ENCODE data around the gene CASP8.

DNA sequence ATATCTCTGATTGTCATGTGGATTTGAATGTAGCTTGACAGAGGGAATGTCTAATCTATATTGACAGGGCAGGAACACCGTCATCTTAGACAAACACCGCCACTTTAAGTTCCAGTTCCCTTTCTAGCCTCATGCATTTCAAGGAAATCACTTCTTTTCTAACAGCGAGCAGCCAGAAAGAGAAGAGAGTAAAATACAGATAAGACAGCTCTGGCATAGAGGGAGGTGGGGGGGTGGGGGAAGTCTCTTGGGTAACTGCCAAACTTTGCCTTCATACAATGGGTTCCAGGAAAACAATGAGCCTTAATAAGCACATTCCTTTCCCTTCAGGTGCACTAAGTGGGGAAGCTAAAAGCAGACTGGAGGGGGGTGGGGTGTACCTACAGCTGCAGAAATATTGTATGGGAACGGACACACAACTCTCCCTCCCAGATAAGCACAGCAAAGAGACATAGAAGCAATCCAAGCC, 40.2 kb upstream of the CASP8 start:
- TF ChIP-seq POLR2A (IDR thresholded peaks at IDR 0.05; ENCODE audit: low read depth, low read length) (no peak), POLR2AphosphoS5 (IDR thresholded peaks at IDR 0.05; ENCODE audit: low read depth, low read length) (no peak), TAF1 (IDR thresholded peaks at IDR 0.05; ENCODE audit: borderline replicate concordance, low read depth, low read length) (no peak)

All from GM12892 (cell line).